Activated CD4-positive, CD25-positive, alpha-beta regulatory T cell treated with anti-CD3 and anti-CD28 coated beads, Interleukin-2, amount 50 U/mL, for 24 hours (primary cell): ENCODE data around the gene HMGN2.
"Not testable (repeated sequence)": the region's sequence is repeated elsewhere in the genome, so short reads cannot be mapped to it uniquely, and the experiment has no call there.

Experiments used
- ATAC-seq, 2 donors: fragments of 150-1000 bp; cut with Tn5 transposase; one replicate each; pipeline ENCODE4 v1.10.0; 2021; ENCODE audit warnings: mild to moderate bottlenecking in 1 of 2, moderate library complexity in 1 of 2

HMGN2 gene

DNA sequence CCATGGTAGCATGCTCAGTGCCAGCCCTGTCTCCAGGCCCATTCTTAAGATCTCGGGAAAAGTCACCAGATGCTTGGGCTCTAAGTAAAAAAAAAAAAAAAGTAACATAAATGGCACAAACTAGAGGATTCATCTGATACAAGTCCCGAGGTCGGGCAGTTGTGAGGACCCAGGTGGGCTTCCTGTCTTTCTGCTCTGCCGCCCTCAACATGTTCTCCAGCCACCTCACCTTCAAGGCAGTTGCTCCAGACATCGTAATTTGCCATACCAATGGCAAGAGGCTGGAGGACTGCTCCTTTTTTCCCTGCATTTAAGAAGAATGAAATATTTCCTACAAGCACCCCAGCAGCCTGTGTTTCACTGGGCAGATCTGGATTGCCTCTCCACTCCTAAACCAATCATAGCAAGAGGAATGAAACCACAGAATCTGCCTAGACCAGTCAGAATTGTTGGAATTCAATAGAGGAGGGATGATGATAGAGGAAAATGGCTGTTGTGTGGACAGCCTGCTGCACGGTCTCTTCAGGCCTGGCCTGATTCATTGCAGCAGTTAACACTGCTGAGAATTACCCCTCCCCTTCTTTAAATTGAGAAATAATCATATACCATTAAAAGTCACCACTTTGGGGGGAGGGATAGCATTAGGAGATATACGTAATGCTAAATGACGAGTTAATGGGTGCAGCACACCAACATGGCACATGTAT is 5.4 kb downstream of the HMGN2 start:
- ATAC-seq = no peak

DNA sequence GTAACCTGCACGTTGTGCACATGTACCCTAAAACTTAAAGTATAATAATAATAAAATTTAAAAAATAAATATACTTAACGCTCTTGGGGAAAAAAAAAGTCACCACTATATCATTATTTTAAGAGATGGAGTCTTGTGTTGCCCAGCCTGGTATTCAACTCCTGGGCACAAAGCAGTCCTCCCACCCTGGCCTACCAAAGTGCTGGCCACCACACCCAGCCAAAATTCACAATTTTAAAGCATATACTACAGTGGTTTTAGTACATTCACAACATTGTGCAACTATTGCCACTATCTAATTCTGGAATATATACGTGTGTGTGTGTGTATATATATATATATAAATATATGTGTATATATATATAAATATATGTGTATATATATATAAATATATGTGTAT is 5.9 kb downstream of the HMGN2 start:
- ATAC-seq = no peak

DNA sequence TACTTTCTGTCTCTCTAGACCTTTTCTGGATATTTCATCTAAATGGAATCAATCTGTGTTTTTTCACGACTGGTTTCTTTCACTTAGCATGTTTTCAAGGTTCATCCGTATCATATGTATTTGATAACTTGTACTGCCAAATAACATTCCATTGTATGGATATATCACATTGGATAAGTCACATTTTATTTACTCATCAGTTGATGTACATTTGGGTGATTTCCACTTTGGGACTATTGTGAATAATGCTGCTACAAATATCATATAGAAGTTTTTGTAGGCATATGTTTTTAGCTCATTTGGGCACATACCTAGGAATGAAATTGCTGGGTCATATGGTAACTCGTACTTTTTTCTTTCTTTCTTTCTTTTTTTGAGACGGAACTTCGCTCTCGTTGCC is 6.7 kb downstream of the HMGN2 start:
- ATAC-seq = no peak

DNA sequence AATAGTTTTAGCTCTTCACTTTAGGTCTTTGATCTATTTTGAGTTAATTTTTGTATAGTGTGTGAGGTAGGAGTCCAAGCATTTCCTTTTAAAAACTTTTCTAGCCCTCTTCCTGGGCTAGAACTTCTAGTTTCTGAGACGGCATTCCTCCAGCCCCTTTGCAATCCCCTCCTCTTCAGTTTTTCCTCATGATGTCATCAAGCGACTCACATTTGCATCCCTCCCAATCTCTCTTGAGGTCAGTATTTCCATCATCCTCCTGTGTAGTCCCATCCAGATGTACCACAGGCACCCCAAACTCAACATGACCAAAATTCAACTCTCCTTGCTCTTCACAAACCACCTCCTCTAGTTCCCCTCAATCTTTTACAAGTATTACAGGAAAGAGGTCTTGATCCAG is 10.7 kb downstream of the HMGN2 start:
- no peak for ATAC-seq

DNA sequence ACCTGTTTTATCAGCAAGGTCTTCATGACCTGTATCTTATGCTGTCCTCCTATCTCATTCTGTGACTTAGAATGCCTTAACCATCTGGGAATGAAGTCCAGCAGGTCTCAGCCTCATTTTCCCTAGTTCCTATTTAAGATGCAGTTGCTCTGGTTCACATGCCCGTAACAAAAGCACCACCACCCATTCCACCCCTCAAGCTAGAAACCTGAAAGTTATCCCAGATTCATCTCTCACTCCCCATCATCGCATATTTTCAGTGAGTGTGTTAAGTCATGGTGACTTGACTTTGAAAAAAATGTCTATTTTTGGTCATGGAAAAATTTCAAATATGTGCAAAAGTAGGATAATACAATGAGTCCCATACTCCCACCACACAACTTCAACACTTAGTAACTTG is 11.7 kb downstream of the HMGN2 start:
- no peak for ATAC-seq

DNA sequence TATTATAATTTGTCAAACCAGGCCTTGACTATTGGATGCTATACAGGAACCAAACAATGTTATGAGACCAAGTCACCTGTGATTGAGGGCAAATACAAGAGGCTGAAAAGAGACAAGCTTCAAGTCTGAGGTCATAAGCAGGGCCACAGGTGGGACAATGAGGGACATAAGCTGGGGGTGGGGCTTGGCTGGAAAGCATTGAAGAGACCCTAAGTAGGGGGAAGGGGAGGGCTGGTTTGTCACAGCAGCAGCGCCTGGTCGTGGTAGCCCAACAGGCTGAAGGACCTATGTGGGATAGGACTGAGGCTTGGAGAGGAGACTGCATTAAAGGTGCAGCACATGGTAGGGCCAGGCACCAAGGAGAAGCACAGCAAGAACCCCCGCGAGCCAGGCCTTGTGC is 17.9 kb downstream of the HMGN2 start:
- ATAC-seq = no peak

DNA sequence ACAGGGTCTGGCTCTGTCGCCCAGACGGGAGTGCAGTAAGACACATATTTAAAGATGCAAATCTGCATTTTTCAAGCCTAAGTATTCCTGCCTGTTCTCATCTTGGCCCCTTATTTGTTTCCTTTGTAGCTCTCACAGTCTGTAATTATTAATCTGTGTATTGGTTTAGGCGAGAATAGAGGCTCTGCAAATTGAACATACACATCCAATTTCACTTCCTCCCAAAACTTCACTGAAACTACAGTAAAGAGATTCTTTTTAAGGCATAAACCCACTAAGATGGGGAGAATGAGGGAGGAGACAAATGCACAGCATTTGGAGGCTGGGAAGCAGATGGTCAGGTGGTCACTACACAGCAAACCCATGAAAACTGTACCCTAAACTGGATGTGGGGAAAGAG is 21.0 kb downstream of the HMGN2 start:
- no peak for ATAC-seq

DNA sequence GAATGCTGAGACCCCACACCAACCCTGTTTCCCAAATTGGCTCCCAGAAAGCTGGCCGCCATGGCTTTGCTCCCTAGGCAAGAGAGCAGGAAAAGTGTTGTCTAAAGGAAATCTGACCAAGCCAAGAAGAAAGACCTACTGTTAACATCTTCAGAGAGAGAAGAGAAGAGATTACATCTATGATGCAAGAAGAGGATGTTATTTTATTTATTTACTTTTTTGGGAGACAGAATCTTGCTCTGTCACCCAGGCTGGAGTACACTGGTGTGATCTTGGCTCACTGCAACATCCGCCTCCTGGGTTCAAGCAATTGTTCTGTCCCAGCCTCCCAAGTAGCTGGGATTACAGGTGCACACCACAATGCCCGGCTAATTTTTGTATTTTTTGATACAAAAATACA is 21.7 kb downstream of the HMGN2 start:
- ATAC-seq = no peak

DNA sequence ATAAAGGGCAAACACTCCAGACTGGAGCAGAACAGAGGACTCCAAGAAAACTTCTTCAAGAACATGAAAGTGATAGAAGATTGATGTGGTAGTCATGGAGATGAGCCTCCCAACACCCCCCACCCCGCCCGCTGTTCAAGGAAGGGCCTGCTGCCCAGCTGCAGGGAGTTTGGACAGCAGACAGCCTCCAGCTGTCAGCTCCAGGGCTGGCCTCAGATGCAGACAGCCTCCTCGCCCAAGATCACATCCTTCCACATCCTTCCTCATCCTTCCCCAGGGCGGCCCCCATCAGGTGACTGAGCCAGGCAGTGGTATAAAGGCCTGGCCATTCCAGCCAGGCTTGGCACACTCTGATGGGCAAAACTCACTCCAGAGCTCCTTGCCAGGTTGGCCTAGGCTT is 24.6 kb downstream of the HMGN2 start:
- ATAC-seq = no peak

DNA sequence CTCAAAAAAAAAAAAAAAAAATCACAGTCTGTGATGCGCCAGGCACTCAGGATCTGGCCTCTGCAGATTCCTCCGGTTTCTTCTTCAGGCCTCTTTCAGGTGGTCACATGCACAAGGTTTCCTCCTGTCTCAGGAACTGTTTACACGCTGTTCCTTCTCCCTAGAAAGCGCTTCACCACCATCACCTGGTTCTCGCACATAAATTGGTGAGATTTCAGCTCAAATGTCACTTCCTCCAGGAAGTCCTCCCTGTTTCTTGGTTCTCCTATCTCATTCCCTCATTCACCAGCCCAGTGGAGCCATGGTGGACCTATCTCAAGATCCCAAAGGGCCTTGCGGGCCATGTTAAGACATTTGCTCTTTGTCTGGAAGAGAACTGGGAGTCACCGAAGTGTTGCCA is 26.7 kb downstream of the HMGN2 start:
- ATAC-seq = no peak

DNA sequence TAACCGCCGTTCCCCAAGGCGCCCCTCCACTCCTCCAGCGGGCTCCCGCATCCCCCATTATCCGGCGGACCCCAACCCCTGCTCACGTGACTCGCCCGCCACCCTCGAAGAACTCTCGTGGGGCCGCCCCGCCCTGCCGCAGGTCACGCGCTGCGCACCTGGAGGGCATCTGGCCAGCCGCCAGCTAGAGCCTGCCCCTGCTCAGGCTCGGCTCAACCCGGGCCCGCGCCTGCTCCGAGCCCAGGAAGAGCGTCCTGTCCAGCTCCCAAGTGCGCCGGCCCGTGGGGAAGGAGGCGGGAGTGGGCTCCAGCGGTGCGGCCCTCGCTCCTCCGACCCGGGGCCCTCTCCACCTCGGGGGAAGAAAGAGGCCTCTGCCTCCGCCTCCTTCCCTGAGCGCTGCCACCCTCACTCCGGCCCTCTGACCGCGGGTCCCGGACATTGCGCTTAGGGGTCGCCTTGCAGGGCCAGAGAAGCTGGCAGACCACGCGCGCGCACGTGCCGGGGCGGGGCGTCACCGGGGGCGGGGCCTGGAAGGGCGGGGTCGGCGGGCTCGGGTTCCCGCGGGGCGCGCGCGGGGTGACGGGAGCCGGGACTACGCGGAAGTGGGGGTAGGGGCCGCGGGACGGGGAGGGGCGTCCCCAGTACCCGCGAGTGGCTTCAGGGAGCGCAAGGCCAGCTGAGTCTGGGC is 28.4 kb downstream of the HMGN2 start:
- ATAC-seq = peak; percentile 76 to 77

DNA sequence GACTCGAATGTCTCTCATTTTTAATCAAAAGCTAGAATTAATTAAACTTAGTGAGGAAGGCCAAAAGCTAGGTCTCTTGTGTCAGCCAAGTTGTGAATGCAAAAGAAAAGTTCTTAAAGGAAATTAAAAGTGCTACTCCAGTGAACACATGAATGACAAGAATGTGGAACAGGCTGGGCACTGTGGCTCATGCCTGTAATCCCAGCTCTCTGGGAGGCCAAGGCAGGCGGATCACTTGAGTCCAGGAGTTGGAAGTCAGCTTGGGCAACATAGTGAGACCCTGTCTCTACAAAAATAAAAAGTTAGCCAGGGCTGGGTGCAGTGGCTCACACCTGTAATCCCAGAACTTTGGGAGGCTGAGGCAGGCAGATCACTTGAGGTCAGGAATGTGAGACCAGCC is 38.5 kb downstream of the HMGN2 start:
- not testable (repeated sequence) for ATAC-seq

DNA sequence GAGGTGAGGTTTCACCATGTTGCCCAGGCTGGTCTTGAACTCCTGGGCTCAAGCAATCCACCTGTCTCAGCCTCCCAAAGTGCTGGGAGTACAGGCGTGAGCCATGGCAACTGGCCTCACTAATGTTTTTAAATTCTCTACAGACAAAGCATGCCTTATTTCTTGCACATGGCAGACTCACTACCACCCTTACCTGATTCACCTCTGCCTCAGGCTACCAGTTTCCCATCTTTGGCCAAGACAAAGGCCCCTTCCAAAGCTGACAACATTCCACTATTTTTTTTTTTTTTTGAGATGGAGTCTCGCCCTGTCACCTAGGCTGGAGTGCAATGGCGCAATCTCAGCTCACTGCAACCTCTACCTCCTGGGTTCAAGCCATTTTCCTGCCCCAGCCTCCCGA is 43.6 kb downstream of the HMGN2 start:
- ATAC-seq = not testable (repeated sequence)

DNA sequence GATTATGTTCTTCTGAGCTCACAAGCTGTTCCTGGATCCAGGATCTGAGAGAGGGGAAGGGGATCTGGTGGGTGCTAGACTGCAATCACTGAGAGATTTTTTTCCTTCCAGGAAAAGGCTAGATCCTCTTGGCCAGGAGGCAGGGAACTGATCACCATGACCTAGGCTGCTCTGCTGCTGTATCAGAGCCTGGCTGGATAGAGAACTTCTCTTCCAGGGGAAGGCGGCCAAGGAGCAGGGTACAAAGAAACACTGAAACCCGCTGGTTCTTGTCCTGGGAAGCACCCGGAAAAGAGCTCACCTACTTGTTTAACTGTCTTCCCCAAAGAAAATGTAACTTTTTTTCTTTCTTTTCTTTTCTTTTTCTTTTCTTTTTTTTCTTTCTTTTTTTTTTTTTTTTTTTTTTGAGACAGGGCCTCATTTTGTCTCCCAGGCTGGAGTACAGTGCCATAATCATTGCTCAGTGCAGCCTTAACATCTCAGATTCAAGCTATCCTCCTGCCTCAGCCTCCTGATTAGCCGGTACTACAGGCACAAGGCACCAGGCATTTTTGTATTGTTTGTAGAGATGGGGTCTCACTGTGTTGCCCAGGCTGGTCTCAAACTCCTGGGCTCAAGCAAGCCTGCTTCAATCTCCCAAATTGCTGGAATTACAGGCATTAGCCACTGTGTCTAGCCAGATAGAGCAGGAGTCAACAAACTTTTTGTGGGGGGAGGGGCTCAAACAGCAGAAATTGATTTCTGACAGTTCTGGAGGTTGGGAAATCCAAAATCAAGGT is 44.9 kb downstream of the HMGN2 start:
- no peak for ATAC-seq

DNA sequence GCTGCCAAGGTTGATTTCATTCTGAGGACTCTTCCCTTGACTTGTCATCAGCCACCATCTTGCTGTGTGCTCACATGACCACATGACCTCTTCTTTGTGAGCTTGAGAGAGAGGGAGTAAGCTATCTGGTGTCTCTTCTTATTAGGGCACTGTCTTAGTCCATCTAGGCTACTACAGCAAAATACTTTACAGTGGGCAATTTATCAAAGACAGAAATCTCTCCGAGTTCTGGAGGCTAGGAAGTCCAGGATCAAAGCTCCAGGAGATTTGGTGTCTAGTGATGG is 45.5 kb downstream of the HMGN2 start:
- ATAC-seq = no peak

DNA sequence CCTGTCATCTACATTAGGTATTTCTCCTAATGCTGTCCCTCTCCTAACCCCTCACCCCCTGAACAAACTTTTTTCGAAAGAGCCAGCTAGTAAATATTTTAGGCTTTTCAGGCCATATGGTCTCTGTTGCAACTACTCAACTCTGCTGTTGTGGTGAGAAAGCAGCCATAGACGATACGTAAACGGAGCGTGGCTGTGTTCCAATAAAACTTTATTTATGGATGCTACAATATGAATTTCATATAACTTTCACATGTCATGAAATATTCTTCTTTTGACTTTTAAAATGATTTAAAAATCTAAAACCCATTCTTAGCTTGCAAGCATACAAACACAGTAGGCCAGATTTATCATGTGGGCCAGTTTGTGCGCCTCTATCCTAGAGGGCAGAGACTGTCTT is 46.1 kb downstream of the HMGN2 start:
- ATAC-seq = no peak

DNA sequence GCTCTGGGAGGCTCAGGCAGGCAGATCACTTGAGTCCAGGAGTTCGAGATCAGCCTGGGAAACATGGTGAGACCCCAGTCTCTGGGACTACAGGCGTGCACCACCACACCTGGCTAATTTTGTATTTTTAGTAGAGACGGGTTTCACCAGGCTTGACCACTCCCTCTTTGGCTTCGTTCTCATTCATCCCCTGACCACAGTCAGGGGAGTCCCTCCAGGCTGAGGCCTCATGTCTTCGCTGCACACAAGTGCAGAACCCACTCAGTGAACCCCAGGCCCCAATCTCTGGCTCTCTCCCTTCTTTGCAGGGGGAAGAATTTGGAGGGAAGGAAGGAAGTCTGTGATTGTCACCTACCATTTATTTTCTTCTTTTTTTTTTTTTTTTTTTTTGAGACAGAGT is 48.1 kb downstream of the HMGN2 start:
- no peak for ATAC-seq

DNA sequence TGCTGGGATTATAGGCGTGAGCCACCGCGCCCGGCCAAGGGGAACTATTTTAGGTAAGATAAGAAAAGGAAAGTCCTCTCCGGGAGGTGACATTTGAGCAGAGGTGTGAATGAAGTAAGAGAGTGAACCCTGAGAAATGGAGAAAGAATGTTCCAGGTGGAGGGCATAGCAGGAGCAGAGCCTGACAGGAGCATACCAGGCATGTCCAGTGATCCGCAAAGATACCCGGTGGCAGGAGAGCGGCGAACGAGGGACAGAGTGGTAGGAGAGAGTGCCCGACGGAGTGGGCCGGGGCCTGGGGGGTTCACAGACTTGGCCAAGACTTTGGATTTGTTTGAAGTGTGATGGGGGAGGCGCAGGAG is 49.4 kb downstream of the HMGN2 start:
- ATAC-seq = no peak

DNA sequence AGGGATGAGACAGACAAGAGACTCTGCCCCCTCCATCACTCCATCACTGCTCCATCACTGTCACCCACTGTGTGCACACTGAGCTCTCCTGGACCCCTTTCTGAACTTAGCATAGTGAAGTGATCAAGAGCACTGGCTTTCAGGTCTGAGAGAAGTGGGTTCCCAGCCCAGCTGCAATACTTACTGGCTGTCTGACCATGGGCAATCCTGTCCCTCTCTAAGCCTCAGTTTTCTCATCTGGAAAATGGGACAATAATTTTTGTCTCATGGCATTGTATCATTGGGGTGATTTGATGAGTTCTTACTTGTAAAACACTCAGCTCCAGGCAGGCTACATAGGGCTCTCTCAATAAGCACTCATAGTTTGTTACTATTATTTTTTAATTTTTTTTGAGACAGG is 49.8 kb downstream of the HMGN2 start:
- no peak for ATAC-seq

DNA sequence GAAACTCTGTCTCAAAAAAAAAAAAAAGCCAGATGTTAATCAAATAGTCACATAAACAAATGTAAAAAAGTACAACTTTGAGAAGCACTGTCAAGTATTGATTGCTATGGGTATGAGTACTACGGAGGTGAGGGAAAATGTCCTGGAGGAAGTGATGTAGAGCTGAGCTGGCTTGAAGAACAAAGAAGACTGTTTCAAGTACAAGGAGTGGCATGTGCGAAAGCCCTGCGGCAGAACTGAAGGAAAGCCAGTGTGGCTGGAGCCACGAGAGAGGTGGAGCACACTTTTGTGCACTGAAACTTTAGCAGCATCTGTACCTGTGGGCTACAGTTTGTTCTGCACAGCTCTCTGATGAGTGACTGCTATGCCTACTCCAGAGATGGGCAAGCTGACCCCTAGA is 51.9 kb downstream of the HMGN2 start:
- no peak for ATAC-seq
